Muscle layer of colon (tissue), 2 donors: ENCODE data around the gene GRHPR.
A peak's percentile ranks its signal among the peaks of the same experiment; 100 is the strongest.
"Not testable (repeated sequence)": the region's sequence is repeated elsewhere in the genome, so short reads cannot be mapped to it uniquely, and the experiment has no call there.

ENCODE experiments used
- H3K27ac ChIP-seq: one replicate; pipeline ENCODE4 v1.7.0; 2013; ENCODE audit warnings: low read depth, mild to moderate bottlenecking, low read length, moderate library complexity
- H3K27me3 ChIP-seq, 2 donors: one replicate each; pipeline ENCODE4 v1.7.0; 2013; ENCODE audit warnings: low read length in 2 of 2, mild to moderate bottlenecking in 2 of 2; ENCODE audit not compliant: insufficient read depth in 2 of 2, control insufficient read depth in 1 of 2
- H3K36me3 ChIP-seq: one replicate; pipeline ENCODE4 v1.7.0; 2013; ENCODE audit warnings: mild to moderate bottlenecking, low read length; ENCODE audit not compliant: insufficient read depth
- H3K4me1 ChIP-seq: one replicate; pipeline ENCODE4 v1.7.0; 2013; ENCODE audit warnings: mild to moderate bottlenecking, low read length; ENCODE audit not compliant: insufficient read depth
- H3K4me3 ChIP-seq, 2 donors: one replicate each; pipeline ENCODE4 v1.7.0; 2013; ENCODE audit warnings: low read length in 2 of 2, low read depth in 1 of 2, mild to moderate bottlenecking in 1 of 2, moderate library complexity in 1 of 2
- H3K9ac ChIP-seq: one replicate; pipeline ENCODE4 v1.7.0; 2013; ENCODE audit warnings: low read length
- H3K9me3 ChIP-seq: one replicate; pipeline ENCODE4 v1.7.0; 2013; ENCODE audit warnings: mild to moderate bottlenecking, low read length
- donor health status: abdominal sarcoma.
- donor health status: Adenocarcinoma of cecum.

GRHPR gene

GRCh38 chr9:37454238-37454637 lies 31.7 kb downstream of the GRHPR start:
- H3K4me1 ChIP-seq: peaks cover 22% of the 10 kb centered on the region
- no peak overlapping the region for H3K9ac ChIP-seq
- no peak overlapping the region for H3K27ac ChIP-seq
- H3K4me3 ChIP-seq: no peak overlapping the region
- no peaks in the 10 kb centered on the region for H3K9me3 ChIP-seq
- H3K27me3 ChIP-seq: no peaks in the 10 kb centered on the region
- peaks cover 5% of the 10 kb centered on the region for H3K36me3 ChIP-seq

GRCh38 chr9:37455884-37456647 lies 33.6 kb downstream of the GRHPR start:
- Histone ChIP-seq H3K4me3 (no peak overlapping the region), H3K9ac (no peak overlapping the region), H3K27me3 (no peaks in the 10 kb centered on the region), H3K9me3 (no peaks in the 10 kb centered on the region), H3K4me1 (peaks cover 17% of the 10 kb centered on the region), H3K36me3 (no peaks in the 10 kb centered on the region), H3K27ac (no peak overlapping the region)

GRCh38 chr9:37456817-37457216 lies 34.3 kb downstream of the GRHPR start:
- Histone ChIP-seq H3K36me3 (no peaks in the 10 kb centered on the region), H3K4me3 (no peak overlapping the region), H3K27ac (no peak overlapping the region), H3K9me3 (no peaks in the 10 kb centered on the region), H3K27me3 (no peaks in the 10 kb centered on the region), H3K9ac (no peak overlapping the region), H3K4me1 (peaks cover 11% of the 10 kb centered on the region)

- peak overlapping the region; percentile 97 for H3K9ac ChIP-seq
- no peaks in the 10 kb centered on the region for H3K9me3 ChIP-seq
- peak overlapping the region; percentile 85 for H3K4me3 ChIP-seq
- H3K36me3 ChIP-seq: no peaks in the 10 kb centered on the region
- no peaks in the 10 kb centered on the region for H3K27me3 ChIP-seq
- H3K4me1 ChIP-seq: peaks cover 12% of the 10 kb centered on the region
- H3K27ac ChIP-seq: peak overlapping the region; percentile 90
Measured at GRCh38 chr9:37464006-37464405, 41.5 kb downstream of the GRHPR start.

GRCh38 chr9:37464426-37465248 lies 42.1 kb downstream of the GRHPR start:
- H3K27ac ChIP-seq: peak overlapping the region; percentile 90
- peak overlapping the region; percentile 85 for H3K4me3 ChIP-seq
- peak overlapping the region; percentile 97 for H3K9ac ChIP-seq
- peaks cover 12% of the 10 kb centered on the region for H3K4me1 ChIP-seq
- no peaks in the 10 kb centered on the region for H3K9me3 ChIP-seq
- H3K36me3 ChIP-seq: no peaks in the 10 kb centered on the region
- no peaks in the 10 kb centered on the region for H3K27me3 ChIP-seq

- peak within 1 kb of the TSS; percentile 90 for H3K27ac ChIP-seq
- no peaks in the 10 kb centered on the region for H3K27me3 ChIP-seq
- H3K4me3 ChIP-seq: peak within 1 kb of the TSS; percentile 85
Measured at GRCh38 chr9:37465249-37466036, 42.9 kb downstream of the GRHPR start, which contains the start of gene ZBTB5. Gene ZBTB5 (minus strand): TSS chr9:37465450. CDS start chr9:37442551, 22,899 bp downstream.

GRCh38 chr9:37466037-37466709 lies 43.7 kb downstream of the GRHPR start:
- Histone ChIP-seq H3K27ac (peak overlapping the region; percentile 88), H3K36me3 (no peaks in the 10 kb centered on the region), H3K4me3 (peak overlapping the region; percentile 53 to 62), H3K4me1 (peaks cover 12% of the 10 kb centered on the region), H3K9me3 (no peaks in the 10 kb centered on the region), H3K27me3 (no peaks in the 10 kb centered on the region), H3K9ac (peak overlapping the region; percentile 26)

More at GRCh38 chr9:37465249-37466036, 42.9 kb downstream of the GRHPR start, which contains the start of gene ZBTB5:
- Histone ChIP-seq H3K36me3 (no peaks in the 10 kb centered on the region), H3K9me3 (no peaks in the 10 kb centered on the region), H3K9ac (peak within 1 kb of the TSS; percentile 97), H3K4me1 (peaks cover 12% of the 10 kb centered on the region)

- H3K36me3 ChIP-seq, H3K27me3 ChIP-seq: not testable (repeated sequence)
- peaks cover 22% of the 10 kb centered on the region for H3K4me1 ChIP-seq
Measured at GRCh38 chr9:37467530-37467929, 45.0 kb downstream of the GRHPR start.

GRCh38 chr9:37468620-37469019 lies 46.1 kb downstream of the GRHPR start:
- H3K27me3 ChIP-seq: no peaks in the 10 kb centered on the region
- H3K27ac ChIP-seq: no peak overlapping the region
- H3K9me3 ChIP-seq: no peaks in the 10 kb centered on the region
- H3K36me3 ChIP-seq: no peaks in the 10 kb centered on the region
- H3K4me1 ChIP-seq: peaks cover 20% of the 10 kb centered on the region
- no peak overlapping the region for H3K9ac ChIP-seq
- no peak overlapping the region for H3K4me3 ChIP-seq

More at GRCh38 chr9:37467530-37467929, 45.0 kb downstream of the GRHPR start:
- not testable (repeated sequence) for H3K27ac ChIP-seq, H3K4me3 ChIP-seq, H3K9me3 ChIP-seq, H3K9ac ChIP-seq

GRCh38 chr9:37471942-37472684 lies 49.6 kb downstream of the GRHPR start:
- Histone ChIP-seq H3K27ac (peak overlapping the region; percentile 53), H3K9ac (peak overlapping the region; percentile 59), H3K9me3 (no peaks in the 10 kb centered on the region), H3K27me3 (no peaks in the 10 kb centered on the region), H3K4me1 (peaks cover 11% of the 10 kb centered on the region), H3K36me3 (no peaks in the 10 kb centered on the region), H3K4me3 (peak overlapping the region; percentile 26 to 47)
